ENCODE measurements around the gene NKX1-1.

Gene NKX1-1

GRCh38 chr4:1359976-1360375, 46.3 kb downstream of the NKX1-1 start:
- no peak for DNase-seq (ENCODE audit: low read depth, low spot score)
- no peak overlapping the region for H3K4me3 ChIP-seq (ENCODE audit: low read depth, low read length)
- in situ Hi-C loops (cut with HindIII; ENCODE audit: low sequenced_read_pairs): no loop called here
- TF ChIP-seq CTCF (IDR thresholded peaks at IDR 0.05; ENCODE audit: low read depth, low read length): no peak

- no peak for TF ChIP-seq CTCF (IDR thresholded peaks at IDR 0.05; ENCODE audit: low read depth, low read length)
- no peak overlapping the region for H3K4me3 ChIP-seq (ENCODE audit: low read depth, low read length)
- no peak for DNase-seq (ENCODE audit: low read depth, low spot score)
- in situ Hi-C loops (cut with HindIII; ENCODE audit: low sequenced_read_pairs): no loop called here
Measured at GRCh38 chr4:1359144-1359501, 47.1 kb downstream of the NKX1-1 start.

- DNase-seq (ENCODE audit: low read depth, low spot score): no peak
- H3K4me3 ChIP-seq (ENCODE audit: low read depth, low read length): no peak overlapping the region
- in situ Hi-C loops (cut with HindIII; ENCODE audit: low sequenced_read_pairs): no loop called here
- no peak for TF ChIP-seq CTCF (IDR thresholded peaks at IDR 0.05; ENCODE audit: low read depth, low read length)
Measured at GRCh38 chr4:1358421-1359143, 47.7 kb downstream of the NKX1-1 start.

- no peak for TF ChIP-seq CTCF (IDR thresholded peaks at IDR 0.05; ENCODE audit: low read depth, low read length)
- in situ Hi-C loops (cut with HindIII; ENCODE audit: low sequenced_read_pairs): no loop called here
- DNase-seq (ENCODE audit: low read depth, low spot score): no peak
- H3K4me3 ChIP-seq (ENCODE audit: low read depth, low read length): no peak overlapping the region
Measured at GRCh38 chr4:1357356-1358248, 48.6 kb downstream of the NKX1-1 start.

GRCh38 chr4:1356181-1356998, 49.9 kb downstream of the NKX1-1 start:
- in situ Hi-C loops (cut with HindIII; ENCODE audit: low sequenced_read_pairs): no loop called here
- DNase-seq (ENCODE audit: low read depth, low spot score): peak; percentile 54
- no peak overlapping the region for H3K4me3 ChIP-seq (ENCODE audit: low read depth, low read length)
- peak; percentile 94 for TF ChIP-seq CTCF (IDR thresholded peaks at IDR 0.05; ENCODE audit: low read depth, low read length)

- TF ChIP-seq CTCF (IDR thresholded peaks at IDR 0.05; ENCODE audit: low read depth, low read length): no peak
- in situ Hi-C loops (cut with HindIII; ENCODE audit: low sequenced_read_pairs): no loop called here
- no peak for DNase-seq (ENCODE audit: low read depth, low spot score)
- H3K4me3 ChIP-seq (ENCODE audit: low read depth, low read length): no peak overlapping the region
Measured at GRCh38 chr4:1355378-1355777, 50.9 kb downstream of the NKX1-1 start.

Measured in astrocyte of the spinal cord (primary cell).